Stomach (tissue), 4 donors: ENCODE data around the gene DNAH10.

Experiments
- EP300 ChIP-seq: sonication (generic); formaldehyde crosslinking; IDR thresholded peaks from one replicate; pipeline ENCODE4 v1.6.1; 2017; ENCODE audit warnings: antibody characterized with exemption
- POLR2A ChIP-seq, 4 donors: fragments of 450-650 bp; IDR thresholded peaks; one replicate each; pipeline ENCODE4 v1.6.1; 2016; ENCODE audit warnings: antibody characterized with exemption in 4 of 4, control low read depth in 2 of 4, mild to moderate bottlenecking in 1 of 4, moderate library complexity in 1 of 4
- POLR2AphosphoS5 ChIP-seq, 3 donors: sonication (generic); formaldehyde crosslinking; IDR thresholded peaks; one replicate each; pipeline ENCODE4 v1.6.1; 2016; ENCODE audit warnings: antibody characterized with exemption in 3 of 3
- TF ChIP-seq, protein P1 (sequence below), 7 experiments: fragments of 450-650 bp in 4 of 7; fragments of 200-600 bp in 3 of 7; sonication (generic) in 3 of 7; IDR thresholded peaks; one replicate each; pipeline ENCODE4 v1.5.1; 2016 to 2019; ENCODE audit warnings: antibody characterized with exemption in 7 of 7, control low read depth in 2 of 7, mild to moderate bottlenecking in 1 of 7

- no peak for TF ChIP-seq POLR2AphosphoS5 (IDR thresholded peaks at IDR 0.05)
- TF ChIP-seq, protein P1, sequence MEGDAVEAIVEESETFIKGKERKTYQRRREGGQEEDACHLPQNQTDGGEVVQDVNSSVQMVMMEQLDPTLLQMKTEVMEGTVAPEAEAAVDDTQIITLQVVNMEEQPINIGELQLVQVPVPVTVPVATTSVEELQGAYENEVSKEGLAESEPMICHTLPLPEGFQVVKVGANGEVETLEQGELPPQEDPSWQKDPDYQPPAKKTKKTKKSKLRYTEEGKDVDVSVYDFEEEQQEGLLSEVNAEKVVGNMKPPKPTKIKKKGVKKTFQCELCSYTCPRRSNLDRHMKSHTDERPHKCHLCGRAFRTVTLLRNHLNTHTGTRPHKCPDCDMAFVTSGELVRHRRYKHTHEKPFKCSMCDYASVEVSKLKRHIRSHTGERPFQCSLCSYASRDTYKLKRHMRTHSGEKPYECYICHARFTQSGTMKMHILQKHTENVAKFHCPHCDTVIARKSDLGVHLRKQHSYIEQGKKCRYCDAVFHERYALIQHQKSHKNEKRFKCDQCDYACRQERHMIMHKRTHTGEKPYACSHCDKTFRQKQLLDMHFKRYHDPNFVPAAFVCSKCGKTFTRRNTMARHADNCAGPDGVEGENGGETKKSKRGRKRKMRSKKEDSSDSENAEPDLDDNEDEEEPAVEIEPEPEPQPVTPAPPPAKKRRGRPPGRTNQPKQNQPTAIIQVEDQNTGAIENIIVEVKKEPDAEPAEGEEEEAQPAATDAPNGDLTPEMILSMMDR (IDR thresholded peaks at IDR 0.05): no peak
- no peak for TF ChIP-seq EP300
- no peak for TF ChIP-seq POLR2A (IDR thresholded peaks at IDR 0.05)
Measured at GRCh38 chr12:123928897-123929296, 166.8 kb downstream of the DNAH10 start.
